Neural cell (in vitro differentiated cells): ENCODE data around the gene BARD1. TPM values are rescaled to one million over a fixed set of nuclear protein-coding genes. Genes with fewer than 3 reads are reported as not detected.

Experiments used
- H2AFZ ChIP-seq: fragments of 200-600, 300-800 bp; sonication (generic), shearing (Covaris generic); 2 replicates; pipeline ENCODE4 v1.6.0; 2014; ENCODE audit warnings: low read depth, mild to moderate bottlenecking, antibody characterized with exemption, low read length, moderate library complexity
- H3F3A ChIP-seq: fragments of 200-600 bp; shearing (Covaris generic); 2 replicates; pipeline ENCODE4 v1.6.1; 2016; ENCODE audit warnings: mild to moderate bottlenecking, moderate library complexity, mixed read lengths, antibody characterized with exemption, low read length; ENCODE audit not compliant: insufficient read depth, poor library complexity, severe bottlenecking
- H3K27ac ChIP-seq: fragments of 200-600, 300-800 bp; sonication (generic), shearing (Covaris generic); 2 replicates; pipeline ENCODE4 v1.5.1; 2014; ENCODE audit warnings: mild to moderate bottlenecking, low read length, moderate library complexity
- H3K27me3 ChIP-seq: fragments of 300-800, 200-600 bp; sonication (generic), shearing (Covaris generic); 2 replicates; pipeline ENCODE4 v1.6.0; 2014; ENCODE audit warnings: mild to moderate bottlenecking, low read depth, low read length, moderate library complexity; ENCODE audit not compliant: insufficient read depth
- H3K36me3 ChIP-seq: fragments of 300-800, 200-600 bp; sonication (generic), shearing (Covaris generic); 2 replicates; pipeline ENCODE4 v1.5.1; 2014; ENCODE audit warnings: mild to moderate bottlenecking, antibody characterized with exemption, low read length, moderate library complexity; ENCODE audit not compliant: insufficient read depth
- H3K4me2 ChIP-seq: fragments of 300-800, 200-600 bp; sonication (generic), shearing (Covaris generic); 2 replicates; pipeline ENCODE4 v1.6.0; 2014; ENCODE audit warnings: mild to moderate bottlenecking, low read length
- H3K4me3 ChIP-seq: fragments of 300-800, 200-600 bp; sonication (generic), shearing (Covaris generic); 2 replicates; pipeline ENCODE4 v1.5.1; 2014; ENCODE audit warnings: mild to moderate bottlenecking, low read length, moderate library complexity
- H3K79me2 ChIP-seq: fragments of 200-600 bp; shearing (Covaris generic); replicated peaks from 2 replicates; pipeline ENCODE4 v1.6.0; 2014; ENCODE audit warnings: mild to moderate bottlenecking, low read length, moderate library complexity; ENCODE audit not compliant: insufficient read depth
- H3K9ac ChIP-seq: fragments of 300-800, 200-600 bp; sonication (generic), shearing (Covaris generic); 2 replicates; pipeline ENCODE4 v1.6.1; 2016; ENCODE audit warnings: mild to moderate bottlenecking, low read length, mixed read lengths
- H3K9me2 ChIP-seq: fragments of 200-600 bp; shearing (Covaris generic); 2 replicates; pipeline ENCODE4 v1.6.1; 2016; ENCODE audit warnings: mild to moderate bottlenecking, low read length, mixed read lengths; ENCODE audit not compliant: insufficient read depth
- H3K9me3 ChIP-seq: fragments of 200-600, 300-800 bp; sonication (generic), shearing (Covaris generic); 2 replicates; pipeline ENCODE4 v1.6.1; 2016; ENCODE audit warnings: mild to moderate bottlenecking, mixed run types, low read length, moderate library complexity, mixed read lengths
- H4K20me1 ChIP-seq: fragments of 200-600 bp; shearing (Covaris generic); 2 replicates; pipeline ENCODE4 v1.6.1; 2016; ENCODE audit warnings: mild to moderate bottlenecking, mixed run types; ENCODE audit not compliant: insufficient read depth
- EP300 ChIP-seq: fragments of 450-650 bp; conservative IDR thresholded peaks from 2 replicates; pipeline ENCODE4 v1.6.1; 2014; ENCODE audit warnings: antibody characterized with exemption, mild to moderate bottlenecking, moderate library complexity; ENCODE audit not compliant: poor library complexity, severe bottlenecking
- EZH2 ChIP-seq: fragments of 200-600, 300-800 bp; shearing (Covaris generic), sonication (generic); IDR thresholded peaks from 2 replicates; pipeline ENCODE4 v1.6.1; 2014; ENCODE audit warnings: antibody characterized with exemption, low read length, borderline replicate concordance, mild to moderate bottlenecking; ENCODE audit not compliant: insufficient read depth, poor library complexity, severe bottlenecking
- MXI1 ChIP-seq: fragments of 450-650 bp; conservative IDR thresholded peaks from 2 replicates; pipeline ENCODE4 v1.6.1; 2014; ENCODE audit warnings: antibody characterized with exemption, mild to moderate bottlenecking; ENCODE audit not compliant: poor library complexity, severe bottlenecking
- POLR2AphosphoS5 ChIP-seq: IDR thresholded peaks from 2 replicates; pipeline ENCODE4 v1.6.1; 2012
- RAD21 ChIP-seq: fragments of 450-650 bp; conservative IDR thresholded peaks from 2 replicates; pipeline ENCODE4 v1.6.1; 2014; ENCODE audit warnings: antibody characterized with exemption, mild to moderate bottlenecking, moderate library complexity
- SMC3 ChIP-seq: fragments of 450-650 bp; conservative IDR thresholded peaks from 2 replicates; pipeline ENCODE4 v1.6.1; 2014; ENCODE audit warnings: antibody characterized with exemption, mild to moderate bottlenecking, moderate library complexity; ENCODE audit not compliant: poor library complexity
- TAF1 ChIP-seq: IDR thresholded peaks from 2 replicates; pipeline ENCODE4 v1.6.1; 2012; ENCODE audit warnings: low read depth
- polyA plus RNA-seq: library from polyadenylated mRNA; depleted of rRNA; stranded (reverse); fragments of >200 nt; gene quantifications from 2 replicates; pipeline ENCODE4 v1.2.3, GENCODE V29; 2014
- TF ChIP-seq, protein P1 (sequence below): fragments of 450-650 bp; IDR thresholded peaks from 2 replicates; pipeline ENCODE4 v1.5.1; 2014; ENCODE audit warnings: antibody characterized with exemption, mild to moderate bottlenecking, moderate library complexity; ENCODE audit not compliant: poor library complexity, severe bottlenecking
- TF ChIP-seq, protein P2 (sequence below): IDR thresholded peaks from 2 replicates; pipeline ENCODE4 v1.6.1; 2012; ENCODE audit warnings: borderline replicate concordance

The BARD1 gene
- polyA plus RNA-seq, 1 donor from 2014 or later: 0.57 TPM

DNA sequence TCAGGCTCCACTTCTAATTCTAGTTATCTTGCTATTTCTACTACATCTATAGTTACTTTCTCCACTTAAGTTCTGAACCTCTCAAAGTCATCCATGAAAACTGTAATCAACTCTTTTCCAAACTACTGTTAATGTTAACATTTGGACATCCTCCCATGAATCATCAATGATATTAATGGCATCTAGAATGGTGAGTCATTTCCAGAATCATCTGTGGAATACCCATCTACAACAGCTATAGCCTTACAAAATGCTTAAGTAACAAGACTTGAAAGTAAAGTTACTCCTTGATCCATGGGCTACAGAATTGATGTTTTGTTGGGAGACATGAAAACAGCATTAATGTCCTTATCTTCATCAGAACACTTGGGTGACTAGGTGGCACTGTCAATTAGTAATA is 35.4 kb downstream of the BARD1 start:
- Histone ChIP-seq H3K9ac (no peak overlapping the region), H3K27me3 (no peaks in the 10 kb centered on the region), H4K20me1 (no peaks in the 10 kb centered on the region), H3K4me3 (no peak overlapping the region), H3K4me2 (no peak overlapping the region), H3K79me2 (no peaks in the 10 kb centered on the region), H2AFZ (no peak overlapping the region), H3K9me2 (no peaks in the 10 kb centered on the region), H3F3A (no peaks in the 10 kb centered on the region), H3K27ac (no peak overlapping the region), H3K9me3 (no peaks in the 10 kb centered on the region), H3K36me3 (no peaks in the 10 kb centered on the region)
- TF ChIP-seq POLR2AphosphoS5 (no peak), TAF1 (no peak), EP300 (no peak), EZH2 (no peak), RAD21 (no peak), SMC3 (no peak), MXI1 (no peak)
- TF ChIP-seq, protein P1, sequence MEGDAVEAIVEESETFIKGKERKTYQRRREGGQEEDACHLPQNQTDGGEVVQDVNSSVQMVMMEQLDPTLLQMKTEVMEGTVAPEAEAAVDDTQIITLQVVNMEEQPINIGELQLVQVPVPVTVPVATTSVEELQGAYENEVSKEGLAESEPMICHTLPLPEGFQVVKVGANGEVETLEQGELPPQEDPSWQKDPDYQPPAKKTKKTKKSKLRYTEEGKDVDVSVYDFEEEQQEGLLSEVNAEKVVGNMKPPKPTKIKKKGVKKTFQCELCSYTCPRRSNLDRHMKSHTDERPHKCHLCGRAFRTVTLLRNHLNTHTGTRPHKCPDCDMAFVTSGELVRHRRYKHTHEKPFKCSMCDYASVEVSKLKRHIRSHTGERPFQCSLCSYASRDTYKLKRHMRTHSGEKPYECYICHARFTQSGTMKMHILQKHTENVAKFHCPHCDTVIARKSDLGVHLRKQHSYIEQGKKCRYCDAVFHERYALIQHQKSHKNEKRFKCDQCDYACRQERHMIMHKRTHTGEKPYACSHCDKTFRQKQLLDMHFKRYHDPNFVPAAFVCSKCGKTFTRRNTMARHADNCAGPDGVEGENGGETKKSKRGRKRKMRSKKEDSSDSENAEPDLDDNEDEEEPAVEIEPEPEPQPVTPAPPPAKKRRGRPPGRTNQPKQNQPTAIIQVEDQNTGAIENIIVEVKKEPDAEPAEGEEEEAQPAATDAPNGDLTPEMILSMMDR: no peak
- TF ChIP-seq, protein P2, sequence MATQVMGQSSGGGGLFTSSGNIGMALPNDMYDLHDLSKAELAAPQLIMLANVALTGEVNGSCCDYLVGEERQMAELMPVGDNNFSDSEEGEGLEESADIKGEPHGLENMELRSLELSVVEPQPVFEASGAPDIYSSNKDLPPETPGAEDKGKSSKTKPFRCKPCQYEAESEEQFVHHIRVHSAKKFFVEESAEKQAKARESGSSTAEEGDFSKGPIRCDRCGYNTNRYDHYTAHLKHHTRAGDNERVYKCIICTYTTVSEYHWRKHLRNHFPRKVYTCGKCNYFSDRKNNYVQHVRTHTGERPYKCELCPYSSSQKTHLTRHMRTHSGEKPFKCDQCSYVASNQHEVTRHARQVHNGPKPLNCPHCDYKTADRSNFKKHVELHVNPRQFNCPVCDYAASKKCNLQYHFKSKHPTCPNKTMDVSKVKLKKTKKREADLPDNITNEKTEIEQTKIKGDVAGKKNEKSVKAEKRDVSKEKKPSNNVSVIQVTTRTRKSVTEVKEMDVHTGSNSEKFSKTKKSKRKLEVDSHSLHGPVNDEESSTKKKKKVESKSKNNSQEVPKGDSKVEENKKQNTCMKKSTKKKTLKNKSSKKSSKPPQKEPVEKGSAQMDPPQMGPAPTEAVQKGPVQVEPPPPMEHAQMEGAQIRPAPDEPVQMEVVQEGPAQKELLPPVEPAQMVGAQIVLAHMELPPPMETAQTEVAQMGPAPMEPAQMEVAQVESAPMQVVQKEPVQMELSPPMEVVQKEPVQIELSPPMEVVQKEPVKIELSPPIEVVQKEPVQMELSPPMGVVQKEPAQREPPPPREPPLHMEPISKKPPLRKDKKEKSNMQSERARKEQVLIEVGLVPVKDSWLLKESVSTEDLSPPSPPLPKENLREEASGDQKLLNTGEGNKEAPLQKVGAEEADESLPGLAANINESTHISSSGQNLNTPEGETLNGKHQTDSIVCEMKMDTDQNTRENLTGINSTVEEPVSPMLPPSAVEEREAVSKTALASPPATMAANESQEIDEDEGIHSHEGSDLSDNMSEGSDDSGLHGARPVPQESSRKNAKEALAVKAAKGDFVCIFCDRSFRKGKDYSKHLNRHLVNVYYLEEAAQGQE: no peak

DNA sequence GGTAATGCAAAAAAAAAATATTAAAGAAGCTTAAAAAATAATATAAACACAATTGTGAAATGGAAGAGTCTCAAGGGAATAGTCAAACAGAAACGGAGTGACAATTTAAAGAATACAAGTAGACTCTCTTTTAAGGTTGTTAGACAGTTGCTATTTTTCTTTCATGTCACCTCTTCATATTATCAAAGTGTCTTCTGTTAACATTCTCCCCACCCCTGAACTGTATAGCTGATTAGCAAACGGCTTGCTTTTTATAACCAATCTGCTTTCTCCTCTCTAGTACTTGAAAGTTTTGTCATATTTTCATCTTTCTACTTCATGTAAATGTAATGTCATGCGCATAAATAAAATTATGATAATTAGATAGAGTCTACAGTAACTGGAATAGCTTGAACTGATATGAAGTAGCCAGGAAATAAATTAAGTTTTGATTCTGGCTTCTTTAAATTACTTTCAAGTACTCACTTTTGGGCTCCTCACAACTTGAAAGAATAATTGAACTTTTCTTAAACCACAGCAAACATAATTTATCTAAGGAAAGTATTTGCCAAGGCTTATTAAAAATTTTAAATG is 37.0 kb downstream of the BARD1 start:
- H3F3A ChIP-seq: no peaks in the 10 kb centered on the region
- no peaks in the 10 kb centered on the region for H3K27me3 ChIP-seq
- H3K79me2 ChIP-seq: no peaks in the 10 kb centered on the region
- no peaks in the 10 kb centered on the region for H3K9me3 ChIP-seq
- no peaks in the 10 kb centered on the region for H3K9me2 ChIP-seq
- TF ChIP-seq, protein P2: no peak
- TF ChIP-seq POLR2AphosphoS5 (no peak), SMC3 (no peak), EP300 (no peak), TAF1 (no peak), EZH2 (no peak), MXI1 (no peak), RAD21 (no peak)
- no peaks in the 10 kb centered on the region for H4K20me1 ChIP-seq
- H3K27ac ChIP-seq: no peak overlapping the region
- no peaks in the 10 kb centered on the region for H3K36me3 ChIP-seq
- H3K4me2 ChIP-seq: no peak overlapping the region
- H3K9ac ChIP-seq: no peak overlapping the region
- no peak overlapping the region for H3K4me3 ChIP-seq
- no peak overlapping the region for H2AFZ ChIP-seq
